ENCODE measurements around the gene YY1.

DNA sequence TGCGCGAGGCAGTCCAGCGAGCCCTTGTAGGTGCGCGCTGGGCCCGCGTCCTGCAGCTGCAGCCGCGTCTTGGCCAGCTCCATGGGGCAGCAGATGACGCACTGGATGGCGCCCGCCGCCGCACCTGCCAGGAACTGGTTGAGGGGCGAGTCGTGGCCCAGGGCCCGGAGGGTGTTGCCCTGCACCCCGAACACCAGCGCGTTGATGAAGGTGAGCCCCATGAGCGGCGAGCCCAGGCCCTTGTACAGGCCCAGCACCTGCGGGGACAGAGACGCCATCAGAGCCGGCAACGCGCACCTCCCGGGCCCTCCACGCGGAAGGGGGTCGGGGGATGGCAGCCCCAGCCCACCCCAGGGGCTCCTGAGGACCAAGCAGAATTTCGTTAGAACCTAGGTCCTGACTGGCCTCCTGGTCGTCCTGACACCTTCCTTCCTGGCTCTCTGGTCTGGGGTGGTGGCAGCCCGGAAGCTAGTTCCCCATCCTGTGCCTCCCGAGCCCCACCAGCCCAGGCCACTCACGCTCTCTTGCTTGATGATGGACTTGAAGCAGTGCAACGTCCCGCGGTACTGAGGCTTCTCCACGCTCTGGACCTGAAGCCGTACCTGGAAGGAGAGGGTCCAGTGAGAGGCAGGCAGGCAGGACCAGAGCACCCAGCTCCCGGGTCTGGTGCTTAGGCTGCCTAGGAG lies 54.0 kb downstream of the YY1 start:
- TF ChIP-seq, protein P1, sequence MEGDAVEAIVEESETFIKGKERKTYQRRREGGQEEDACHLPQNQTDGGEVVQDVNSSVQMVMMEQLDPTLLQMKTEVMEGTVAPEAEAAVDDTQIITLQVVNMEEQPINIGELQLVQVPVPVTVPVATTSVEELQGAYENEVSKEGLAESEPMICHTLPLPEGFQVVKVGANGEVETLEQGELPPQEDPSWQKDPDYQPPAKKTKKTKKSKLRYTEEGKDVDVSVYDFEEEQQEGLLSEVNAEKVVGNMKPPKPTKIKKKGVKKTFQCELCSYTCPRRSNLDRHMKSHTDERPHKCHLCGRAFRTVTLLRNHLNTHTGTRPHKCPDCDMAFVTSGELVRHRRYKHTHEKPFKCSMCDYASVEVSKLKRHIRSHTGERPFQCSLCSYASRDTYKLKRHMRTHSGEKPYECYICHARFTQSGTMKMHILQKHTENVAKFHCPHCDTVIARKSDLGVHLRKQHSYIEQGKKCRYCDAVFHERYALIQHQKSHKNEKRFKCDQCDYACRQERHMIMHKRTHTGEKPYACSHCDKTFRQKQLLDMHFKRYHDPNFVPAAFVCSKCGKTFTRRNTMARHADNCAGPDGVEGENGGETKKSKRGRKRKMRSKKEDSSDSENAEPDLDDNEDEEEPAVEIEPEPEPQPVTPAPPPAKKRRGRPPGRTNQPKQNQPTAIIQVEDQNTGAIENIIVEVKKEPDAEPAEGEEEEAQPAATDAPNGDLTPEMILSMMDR (conservative IDR thresholded peaks at IDR 0.05 in 1 of 2, IDR thresholded peaks at IDR 0.05 in 1 of 2; ENCODE audit: low read depth in 1 of 2, low read length in 2 of 2) = no peak
- TF ChIP-seq EZH2 (IDR thresholded peaks at IDR 0.05; ENCODE audit: low read length, missing control alignments) = no peak
